Cardiac septum (tissue), 1 donor: ENCODE measurements around the gene TEF. TPM values are rescaled to one million over a fixed set of nuclear protein-coding genes. Genes with fewer than 3 reads are reported as not detected.

Source experiments
- DNase-seq: peaks from one replicate; pipeline ENCODE4 v3.0.0-alpha.2; 2020; ENCODE audit warnings: low spot score
- intact Hi-C: fragments of 100-400 bp; cut with DNase I; formaldehyde crosslinking; loops from one replicate; pipeline ENCODE4 v1.14.0; 2022
- total RNA-seq: library from RNA; stranded (reverse); fragmentation: NEBNext Ultra II Directional; extraction: Animal tissue kit (Norgen Biotek cat#: 25700); gene quantifications from one replicate; pipeline ENCODE4 v1.2.1, GENCODE V29; 2021
- donor health status: DM: no; HTN: no; CAD: no.

Gene TEF
- total RNA-seq, 1 donor from 2014 or later, result 14.0 TPM

DNA sequence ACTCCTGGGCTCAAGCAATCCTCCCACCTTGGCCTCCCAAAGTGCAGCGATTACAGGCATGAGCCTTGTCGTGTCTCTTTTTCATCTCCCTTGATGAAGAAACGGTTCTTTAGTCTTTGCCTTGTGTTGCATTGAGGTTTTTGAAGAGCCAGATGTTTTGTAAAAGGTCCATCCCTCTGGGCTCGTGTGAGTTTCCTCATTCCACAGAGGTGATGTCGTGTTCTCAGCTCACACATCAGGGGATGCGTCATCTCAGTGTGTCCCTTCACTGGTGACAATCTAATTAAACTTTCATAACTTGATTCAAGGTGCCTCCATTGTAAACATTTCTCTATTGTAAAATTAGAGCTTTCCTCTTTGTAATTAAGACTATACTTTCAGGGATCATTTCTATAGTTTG, 29.7 kb upstream of the TEF start:
- intact Hi-C loops, result no loop called here
- DNase-seq, result no peak

- intact Hi-C loops, result no loop called here
Observed at GRCh38 chr22:41353862-41354575, 27.7 kb upstream of the TEF start.

GRCh38 chr22:41354979-41355378, 26.8 kb upstream of the TEF start:
- intact Hi-C loops, result no loop called here
- no peak for DNase-seq

More at GRCh38 chr22:41353862-41354575, 27.7 kb upstream of the TEF start:
- DNase-seq, result no peak

- intact Hi-C loops, result no loop called here
- no peak for DNase-seq
Observed at GRCh38 chr22:41355895-41356294, 25.8 kb upstream of the TEF start.

- no peak for DNase-seq
- intact Hi-C loops, result no loop called here
Observed at GRCh38 chr22:41356430-41357028, 25.2 kb upstream of the TEF start.

DNA sequence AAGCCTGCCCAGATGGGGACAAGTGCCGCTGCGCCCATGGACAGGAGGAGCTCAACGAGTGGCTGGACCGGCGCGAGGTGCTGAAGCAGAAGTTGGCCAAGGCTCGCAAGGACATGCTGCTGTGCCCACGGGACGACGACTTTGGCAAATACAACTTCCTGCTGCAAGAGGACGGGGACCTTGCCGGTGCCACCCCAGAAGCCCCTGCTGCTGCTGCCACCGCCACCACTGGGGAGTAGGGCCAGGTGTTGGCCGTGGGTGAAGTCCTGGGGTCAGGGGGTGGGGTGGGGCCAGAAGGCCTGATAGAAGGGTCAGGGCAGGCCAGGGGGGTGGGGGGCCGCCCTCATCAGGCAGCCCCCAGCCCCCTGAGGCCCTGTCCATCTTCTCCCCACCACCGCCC, 24.6 kb upstream of the TEF start:
- intact Hi-C loops, result no loop called here
- no peak for DNase-seq

DNA sequence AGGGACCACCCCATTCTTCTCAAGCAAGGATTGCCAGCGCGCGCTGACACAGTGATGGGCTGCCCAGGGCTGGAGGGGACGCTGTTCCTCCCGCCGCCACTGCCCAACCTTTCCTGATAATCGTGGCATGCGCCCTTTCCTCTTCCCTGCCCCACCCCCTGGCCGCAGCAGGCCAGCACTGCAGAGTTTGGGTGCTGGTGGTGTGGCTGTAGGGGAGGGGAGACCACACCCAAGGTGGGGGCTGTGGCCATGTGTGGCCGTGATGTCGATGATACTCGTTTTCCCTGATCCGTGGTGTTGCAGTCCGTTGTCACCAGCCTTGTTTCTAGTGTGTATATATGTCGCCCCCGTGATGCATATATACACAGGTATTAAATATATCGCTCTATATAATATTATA, 22.8 kb upstream of the TEF start:
- DNase-seq, result no peak
- intact Hi-C loops, result no loop called here

- intact Hi-C loops, result no loop called here
- no peak for DNase-seq
Observed at GRCh38 chr22:41359376-41359775, 22.4 kb upstream of the TEF start.

- no peak for DNase-seq
- intact Hi-C loops, result no loop called here
Observed at GRCh38 chr22:41360126-41360525, 21.6 kb upstream of the TEF start.

DNA sequence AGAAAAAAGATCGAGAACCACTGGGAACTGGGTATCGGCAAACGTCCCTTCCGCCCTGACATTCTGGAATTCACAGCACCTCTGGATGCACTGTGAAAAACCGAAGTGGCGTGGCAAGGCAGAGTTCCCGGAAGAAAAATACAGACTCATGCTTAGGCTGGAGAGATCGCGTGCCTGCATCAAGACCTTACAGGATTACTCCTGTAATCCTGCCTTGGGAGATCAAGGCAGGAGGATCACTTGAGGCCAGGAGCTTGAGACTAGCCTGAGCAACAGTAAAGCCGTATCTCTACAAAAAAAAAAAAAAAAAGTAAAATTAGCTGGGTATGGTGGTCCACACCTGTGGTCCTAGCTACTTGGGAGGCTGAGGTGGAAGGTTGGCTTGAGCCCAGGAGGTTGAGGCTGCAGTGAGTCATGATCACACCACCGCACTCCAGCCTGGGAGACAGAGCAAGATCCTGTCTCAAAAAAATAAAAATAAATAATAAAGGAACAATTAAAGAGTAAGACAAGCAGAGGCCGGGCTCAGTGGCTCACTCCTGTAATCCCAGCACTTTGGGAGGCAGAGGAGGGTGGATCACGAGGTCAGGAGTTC, 19.9 kb upstream of the TEF start:
- intact Hi-C loops, result no loop called here
- no peak for DNase-seq

GRCh38 chr22:41362615-41363014, 19.1 kb upstream of the TEF start:
- DNase-seq, result no peak
- intact Hi-C loops, result no loop called here

DNA sequence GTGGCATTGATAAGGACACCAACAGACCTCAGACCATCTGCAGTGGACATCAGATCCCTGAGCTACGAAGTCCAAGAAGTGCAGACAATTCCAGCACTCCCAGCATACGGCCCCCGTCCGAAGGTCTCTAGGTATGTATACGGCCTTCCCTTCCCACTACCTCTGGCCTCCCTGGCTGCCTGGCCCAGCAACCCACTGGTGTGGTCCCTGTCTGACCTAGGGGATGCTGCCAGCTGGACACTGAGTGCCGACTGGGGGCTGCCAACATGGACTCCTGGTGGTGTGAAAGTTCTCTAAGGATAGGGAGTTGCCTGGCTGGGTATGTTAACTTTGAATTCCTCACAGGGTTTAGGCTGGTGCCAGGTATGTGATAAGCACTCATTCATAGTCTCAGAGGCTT, 17.5 kb upstream of the TEF start:
- DNase-seq, result no peak
- intact Hi-C loops, result no loop called here

DNA sequence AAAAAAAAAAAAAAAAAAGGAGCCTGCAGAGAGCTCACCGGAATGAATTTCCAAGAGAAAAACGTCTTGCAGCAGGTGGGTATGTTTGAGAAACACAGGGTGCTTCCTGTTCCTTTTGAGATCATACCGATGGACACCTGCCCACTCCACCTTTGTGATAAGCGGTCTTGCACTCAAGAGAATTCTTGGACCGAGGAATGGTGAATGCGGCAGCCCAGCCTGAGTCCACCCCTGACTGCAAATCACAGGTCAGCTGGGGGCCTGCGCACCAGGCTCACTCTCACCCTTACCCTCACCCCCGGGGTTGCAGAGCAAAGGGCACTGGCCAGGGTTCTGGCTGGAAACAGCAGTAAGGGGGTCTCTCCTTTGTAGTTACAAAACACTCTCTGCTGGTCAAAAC, 16.8 kb upstream of the TEF start:
- no peak for DNase-seq
- intact Hi-C loops, result no loop called here

GRCh38 chr22:41365425-41365824, 16.3 kb upstream of the TEF start:
- intact Hi-C loops, result no loop called here
- DNase-seq, result no peak

DNA sequence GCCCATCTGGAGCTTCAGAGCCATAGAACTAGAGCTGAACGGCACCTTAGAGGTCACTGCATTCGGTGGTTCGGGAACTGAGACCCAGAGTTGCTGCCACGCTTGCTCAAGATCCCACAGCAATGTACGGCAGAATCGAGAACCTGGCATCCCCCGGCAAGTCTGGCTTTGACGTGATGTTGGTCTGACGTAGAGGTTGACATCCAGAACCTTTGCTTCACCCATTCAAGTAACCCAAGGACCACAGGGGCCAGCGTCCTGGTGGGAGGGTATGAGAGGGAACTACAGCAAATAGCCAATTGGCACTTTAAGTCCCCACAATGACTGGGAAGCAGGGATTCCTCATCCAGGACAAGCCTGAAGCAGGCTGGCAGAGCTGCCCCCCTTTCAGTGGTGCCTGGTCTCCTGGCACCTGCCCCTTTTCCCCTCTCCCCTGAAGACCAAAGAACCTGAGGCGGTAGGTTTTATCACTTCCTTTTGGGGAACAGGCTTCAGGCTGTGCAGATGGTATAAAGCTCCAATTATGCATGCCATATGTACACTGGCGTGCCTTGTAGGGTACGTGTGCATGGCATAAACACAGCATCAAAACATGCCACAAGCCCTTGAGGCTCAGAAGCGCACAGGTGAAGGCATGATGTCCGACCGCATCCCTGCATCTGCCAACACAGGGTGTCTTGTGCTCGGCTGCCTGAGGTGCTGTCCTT, 15.3 kb upstream of the TEF start:
- no peak for DNase-seq
- intact Hi-C loops, result no loop called here

DNA sequence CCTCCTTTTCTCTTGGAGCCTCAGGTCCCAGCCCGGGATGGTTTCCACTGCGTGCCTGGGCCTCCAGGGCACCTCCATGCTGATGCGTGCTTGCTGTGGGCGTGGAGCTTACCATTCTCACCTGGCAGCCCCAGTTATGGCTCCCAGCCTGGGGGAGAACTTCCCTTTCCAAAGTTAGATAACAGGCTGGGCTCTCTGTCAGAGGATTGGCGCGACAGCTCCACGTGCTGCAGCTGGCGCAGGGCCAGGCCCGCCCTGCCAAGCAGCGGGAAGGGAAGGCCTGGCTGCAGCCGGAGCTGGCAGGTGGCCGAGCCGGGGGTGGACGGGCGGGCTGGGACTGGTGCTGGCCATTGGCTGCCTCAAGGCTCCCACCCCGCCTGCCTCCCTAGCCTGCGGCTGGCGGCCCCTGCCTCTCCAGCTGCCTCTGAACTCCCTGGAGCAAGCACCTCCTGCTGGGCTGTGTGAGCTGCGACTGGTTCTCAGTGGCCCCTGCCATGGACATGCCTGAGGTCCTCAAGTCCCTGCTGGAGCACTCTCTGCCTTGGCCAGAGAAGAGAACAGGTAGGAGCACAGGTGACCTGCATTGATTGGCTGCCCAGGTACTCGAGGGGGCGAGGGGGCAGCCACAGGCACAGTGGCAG, 14.6 kb upstream of the TEF start:
- peak; percentile 96 for DNase-seq
- intact Hi-C loops, result no loop called here

DNA sequence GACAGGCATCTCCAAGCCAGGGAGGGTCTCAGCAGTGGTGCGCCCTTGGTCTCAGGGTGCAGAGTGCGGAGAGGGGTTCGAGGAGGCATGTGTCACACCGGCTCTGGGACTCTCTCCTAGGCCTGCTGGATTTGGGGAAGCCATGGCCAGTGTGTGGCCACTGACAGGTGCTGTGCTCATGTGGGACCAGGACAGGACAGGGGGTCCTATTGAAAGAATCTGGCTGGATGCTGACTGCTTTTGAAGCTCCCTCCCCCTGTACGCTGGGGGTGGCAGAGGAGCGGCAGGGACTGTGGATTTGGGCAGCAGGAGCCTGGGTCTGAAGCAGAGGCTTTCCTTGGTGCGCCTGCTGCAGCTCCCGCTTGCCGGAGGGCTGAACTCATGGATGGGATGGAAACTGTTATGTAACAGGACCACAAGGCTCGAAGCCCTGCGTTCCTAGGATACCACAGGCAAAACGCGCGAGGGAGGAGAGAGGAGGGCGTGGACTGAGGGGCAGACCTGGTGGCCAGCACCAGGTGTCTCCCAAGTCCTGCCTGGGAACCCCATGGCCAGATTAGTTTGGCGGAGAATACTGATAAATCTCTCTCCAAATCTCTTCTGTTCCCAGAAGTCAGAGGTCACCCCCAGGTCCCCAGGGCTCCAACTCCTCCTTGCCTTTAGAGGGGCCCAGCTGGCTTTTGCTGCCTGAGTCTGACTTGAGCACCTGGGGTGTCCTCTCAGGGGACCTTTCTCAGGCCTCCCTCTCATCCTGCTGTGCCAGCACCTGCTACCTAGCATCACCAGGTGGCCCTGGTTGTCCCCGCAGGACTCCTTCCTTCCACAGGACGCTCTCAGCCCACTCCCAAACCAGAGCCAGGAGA, 13.8 kb upstream of the TEF start:
- no peak for DNase-seq
- intact Hi-C loops, result no loop called here

DNA sequence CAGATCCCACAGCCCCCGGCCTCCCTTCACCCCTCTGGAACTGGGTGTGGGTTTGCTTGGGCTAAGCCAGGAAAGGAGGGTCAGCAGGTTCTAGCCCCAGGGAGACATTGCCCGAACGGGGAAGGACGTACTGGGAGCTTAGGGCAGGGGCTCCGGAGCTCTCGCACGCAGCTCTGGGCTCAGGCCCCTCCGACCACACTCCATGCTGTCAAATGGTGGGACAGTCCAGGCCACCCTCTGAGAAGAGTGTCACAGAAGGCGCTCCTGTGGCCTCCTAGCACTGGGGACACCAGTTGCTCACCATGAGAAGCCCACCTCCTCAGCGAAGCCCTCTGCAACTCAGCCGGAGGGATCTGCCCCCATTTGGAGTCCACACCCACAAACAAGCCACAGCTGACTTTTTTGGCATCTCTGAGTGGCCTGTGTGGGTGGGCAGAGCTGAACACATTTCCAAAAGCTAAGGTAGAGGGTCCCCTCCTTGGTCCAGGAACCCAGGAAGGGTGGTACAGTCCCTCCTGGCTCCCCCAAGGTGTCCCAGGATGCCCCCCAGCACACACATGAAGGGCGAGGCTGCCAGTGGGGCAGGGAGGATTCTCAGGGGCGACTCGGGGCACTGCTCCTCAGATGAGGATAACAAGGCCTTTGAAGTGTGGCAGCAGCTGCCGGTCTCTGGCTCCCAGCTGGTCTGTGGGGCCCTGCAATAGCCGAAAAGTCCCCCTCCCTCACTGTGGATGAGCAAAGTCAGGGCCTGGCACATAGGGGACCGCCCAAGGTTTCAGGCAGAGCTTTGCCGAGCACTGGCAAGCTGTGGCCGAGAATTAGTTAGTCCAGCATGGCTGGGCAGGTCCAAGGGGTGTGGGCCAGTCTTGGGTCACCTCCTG, 13.0 kb upstream of the TEF start:
- DNase-seq, result no peak
- intact Hi-C loops, result no loop called here

- intact Hi-C loops, result no loop called here
- DNase-seq, result no peak
Observed at GRCh38 chr22:41369424-41369745, 12.4 kb upstream of the TEF start.
